Karpas-422 (cell line): ENCODE results near the gene CA10. TPM values are rescaled to one million over a fixed set of nuclear protein-coding genes. Genes with fewer than 3 reads are reported as not detected.

Experiments
- DNase-seq: peaks from one replicate; pipeline ENCODE4 v3.0.0-alpha.2; 2015
- H2AFZ ChIP-seq: fragments of 200-600 bp; sonication (generic); 2 replicates; pipeline ENCODE4 v1.6.1; 2014; ENCODE audit warnings: antibody characterized with exemption, low read length, mixed read lengths
- H3K27ac ChIP-seq: fragments of 200-600 bp; sonication (generic); 2 replicates; pipeline ENCODE4 v1.5.1; 2014; ENCODE audit warnings: mild to moderate bottlenecking, low read length, moderate library complexity
- H3K27me3 ChIP-seq: fragments of 200-600 bp; sonication (generic); 2 replicates; pipeline ENCODE4 v1.6.1; 2014; ENCODE audit warnings: low read length, mixed read lengths
- H3K36me3 ChIP-seq: fragments of 200-600 bp; sonication (generic); 2 replicates; pipeline ENCODE4 v1.6.1; 2014; ENCODE audit warnings: low read length, mixed read lengths; ENCODE audit not compliant: insufficient read depth
- H3K4me1 ChIP-seq: fragments of 200-600 bp; sonication (generic); 2 replicates; pipeline ENCODE4 v1.6.1; 2014; ENCODE audit warnings: mild to moderate bottlenecking, low read length, mixed read lengths
- H3K4me2 ChIP-seq: fragments of 200-600 bp; sonication (generic); 2 replicates; pipeline ENCODE4 v1.6.1; 2014; ENCODE audit warnings: low read length, low read depth, mild to moderate bottlenecking; ENCODE audit not compliant: poor library complexity, severe bottlenecking
- H3K4me3 ChIP-seq: fragments of 200-600 bp; sonication (generic); 2 replicates; pipeline ENCODE4 v1.5.1; 2014; ENCODE audit warnings: mild to moderate bottlenecking, antibody characterized with exemption, low read length, mixed read lengths
- H3K79me2 ChIP-seq: fragments of 200-600 bp; sonication (generic); 2 replicates; pipeline ENCODE4 v1.6.1; 2014; ENCODE audit warnings: mild to moderate bottlenecking, low read length, mixed read lengths
- H3K9ac ChIP-seq: fragments of 200-600 bp; sonication (generic); 2 replicates; pipeline ENCODE4 v1.6.0; 2014; ENCODE audit warnings: low read length
- H3K9me2 ChIP-seq: fragments of 200-600 bp; sonication (generic), shearing (Covaris generic); replicated peaks from 2 replicates; pipeline ENCODE4 v1.6.0; 2014; ENCODE audit warnings: mild to moderate bottlenecking, low read length, moderate library complexity; ENCODE audit not compliant: insufficient read depth
- H3K9me3 ChIP-seq: fragments of 300-700, 200-600 bp; sonication (generic); 2 replicates; pipeline ENCODE4 v1.6.1; 2014; ENCODE audit warnings: low read length, mixed read lengths
- H4K20me1 ChIP-seq: fragments of 200-600 bp; sonication (generic); 2 replicates; pipeline ENCODE4 v1.6.1; 2014; ENCODE audit warnings: mild to moderate bottlenecking, antibody characterized with exemption, low read length, low read depth; ENCODE audit not compliant: insufficient read depth
- total RNA-seq: library from RNA; depleted of rRNA; stranded (reverse); fragments of >200 nt; shearing (Covaris generic); gene quantifications from 2 replicates; pipeline ENCODE4 v1.2.3, GENCODE V29; 2014; ENCODE audit warnings: low replicate concordance

CA10 gene
- total RNA-seq, 1 experiment from 2014 or later = not detected

DNA sequence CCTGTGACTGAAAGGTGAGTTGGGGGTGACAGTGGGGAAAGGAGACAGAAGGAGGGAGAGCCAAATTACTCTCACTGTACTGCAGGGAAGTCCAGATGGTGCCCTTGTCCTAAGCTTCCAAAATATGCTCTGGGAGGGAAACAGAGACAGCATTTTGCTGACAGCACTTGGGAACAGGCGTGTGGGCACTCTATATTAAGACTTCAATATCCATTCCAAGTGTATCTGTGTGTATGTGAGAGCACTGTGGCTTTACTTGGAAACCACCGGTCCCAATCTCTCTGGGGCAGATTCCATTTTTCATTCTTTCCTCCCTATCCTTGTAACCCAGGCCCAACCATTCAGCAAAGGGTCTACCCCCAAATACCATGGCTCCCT lies 490.8 kb downstream of the CA10 start:
- Histone ChIP-seq H3K9me3 (no peaks in the 10 kb centered on the region), H3K27ac (no peak overlapping the region), H3K27me3 (no peaks in the 10 kb centered on the region), H3K79me2 (no peaks in the 10 kb centered on the region), H3K9me2 (no peaks in the 10 kb centered on the region), H2AFZ (no peak overlapping the region), H3K4me2 (no peak overlapping the region), H3K4me1 (0 out of 2 replicates have a peak, but pooled peaks cover 6% of the 10 kb centered on the region), H4K20me1 (no peaks in the 10 kb centered on the region), H3K4me3 (no peak overlapping the region), H3K9ac (no peak overlapping the region), H3K36me3 (no peaks in the 10 kb centered on the region)
- no peak for DNase-seq

DNA sequence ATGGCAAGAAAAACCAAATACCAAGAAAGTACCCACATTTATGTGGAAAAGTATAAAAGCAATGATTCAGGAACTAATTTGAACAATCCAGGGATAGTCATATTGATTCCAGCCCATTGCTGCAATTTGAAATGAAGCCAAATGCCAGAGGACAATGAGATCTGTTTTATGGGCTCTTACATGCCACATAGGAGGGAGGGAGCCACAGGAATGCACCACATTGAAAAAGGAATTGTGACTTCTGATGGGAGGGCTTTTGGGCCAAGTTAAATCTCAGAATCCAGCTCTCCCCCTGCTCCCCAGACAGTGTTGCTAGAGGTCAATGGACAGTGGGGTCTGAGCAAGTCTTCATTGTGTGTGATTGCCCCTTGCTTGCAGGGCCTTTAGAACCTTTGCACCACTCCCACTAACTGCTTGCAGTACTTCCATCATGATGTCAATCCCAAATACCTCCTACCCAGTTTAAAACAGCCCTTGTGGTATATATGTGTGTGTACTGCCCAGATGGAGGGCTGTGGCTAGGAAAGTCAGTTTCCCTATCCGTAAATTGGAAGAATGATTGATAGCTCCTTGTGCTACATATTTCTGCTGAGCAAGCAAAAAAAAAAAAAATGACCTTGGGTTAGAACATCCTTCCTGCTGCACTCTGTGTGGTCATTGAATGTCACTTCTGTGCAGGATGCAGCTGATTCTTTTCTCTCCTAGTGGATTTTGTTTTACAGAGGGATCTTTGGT lies 491.4 kb downstream of the CA10 start:
- no peak overlapping the region for H3K4me2 ChIP-seq
- no peaks in the 10 kb centered on the region for H3K27me3 ChIP-seq
- H3K9me3 ChIP-seq = no peaks in the 10 kb centered on the region
- no peak for DNase-seq
- H3K4me3 ChIP-seq = no peak overlapping the region
- H2AFZ ChIP-seq = no peak overlapping the region
- H4K20me1 ChIP-seq = no peaks in the 10 kb centered on the region
- H3K36me3 ChIP-seq = no peaks in the 10 kb centered on the region
- H3K4me1 ChIP-seq = peaks cover 11% of the 10 kb centered on the region; the same call in 1 of the 2 replicates
- H3K79me2 ChIP-seq = no peaks in the 10 kb centered on the region
- H3K9ac ChIP-seq = no peak overlapping the region
- no peak overlapping the region for H3K27ac ChIP-seq
- H3K9me2 ChIP-seq = no peaks in the 10 kb centered on the region

DNA sequence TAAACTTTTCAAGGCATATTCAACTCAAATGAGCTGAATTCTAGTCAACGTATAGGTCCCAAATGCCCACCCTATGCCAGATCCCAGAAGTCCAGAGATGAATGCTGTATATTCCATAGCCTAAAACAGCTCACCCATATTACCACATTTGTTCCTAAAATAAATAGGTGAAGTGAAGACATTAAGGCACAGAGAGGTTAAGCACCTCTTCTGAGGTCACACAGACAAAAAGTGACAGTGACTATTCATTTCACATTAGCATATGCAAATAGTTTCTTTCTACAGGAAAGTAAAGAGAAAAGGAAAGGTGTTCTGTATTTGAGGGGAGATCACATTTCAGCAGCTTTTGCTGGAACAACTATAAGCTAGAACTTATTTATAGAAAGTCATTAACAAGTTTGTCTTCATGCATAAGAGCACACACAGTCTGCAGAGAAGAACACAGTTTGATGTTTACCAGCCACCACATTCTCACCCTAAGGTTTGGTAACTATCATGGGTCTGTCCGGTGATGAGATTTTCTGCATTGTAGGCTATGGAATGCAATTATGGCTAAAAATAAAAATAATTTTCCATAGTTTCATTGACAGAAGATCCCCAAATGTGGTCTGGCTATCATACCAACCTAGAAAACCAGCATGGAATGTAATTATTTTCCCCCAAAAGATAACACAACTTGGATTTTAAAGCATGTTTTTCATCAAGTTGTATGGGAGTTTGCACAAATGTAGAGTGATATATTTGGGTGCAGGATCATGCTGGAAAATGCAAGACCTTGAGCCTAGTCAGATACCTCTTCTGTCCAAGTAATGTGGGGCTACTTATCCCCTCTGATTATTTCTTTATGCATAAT lies 496.1 kb downstream of the CA10 start:
- no peak overlapping the region for H3K4me3 ChIP-seq
- no peaks in the 10 kb centered on the region for H3K27me3 ChIP-seq
- H3K9me2 ChIP-seq = no peaks in the 10 kb centered on the region
- no peaks in the 10 kb centered on the region for H3K79me2 ChIP-seq
- no peaks in the 10 kb centered on the region for H3K36me3 ChIP-seq
- no peak overlapping the region for H3K9ac ChIP-seq
- no peak overlapping the region for H3K4me2 ChIP-seq
- peaks cover 12% of the 10 kb centered on the region; the same call in 1 of the 2 replicates for H3K4me1 ChIP-seq
- H2AFZ ChIP-seq = no peak overlapping the region
- no peak for DNase-seq
- no peak overlapping the region for H3K27ac ChIP-seq
- H3K9me3 ChIP-seq = no peaks in the 10 kb centered on the region
- H4K20me1 ChIP-seq = no peaks in the 10 kb centered on the region

DNA sequence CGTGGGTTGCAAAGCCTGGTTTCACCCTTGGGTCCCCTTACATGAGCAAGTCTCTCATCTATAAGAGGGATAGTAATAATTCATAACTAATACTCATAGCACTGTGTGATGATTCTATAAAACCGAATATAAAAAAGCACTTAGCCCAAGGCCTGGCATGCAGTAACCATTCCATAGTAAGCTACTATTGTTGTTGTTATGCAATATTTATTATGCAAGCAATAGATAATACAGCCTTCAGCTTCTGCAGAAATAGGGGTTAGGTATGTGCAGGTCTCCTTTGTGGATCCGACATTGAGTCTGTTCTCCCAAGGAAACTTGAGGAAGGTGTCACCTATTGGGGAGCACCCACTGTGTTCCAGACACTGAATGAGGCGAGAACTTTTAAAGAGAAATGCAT lies 497.1 kb downstream of the CA10 start:
- H3K9me2 ChIP-seq = no peaks in the 10 kb centered on the region
- no peaks in the 10 kb centered on the region for H3K36me3 ChIP-seq
- no peak overlapping the region for H3K4me3 ChIP-seq
- H3K4me1 ChIP-seq = peaks cover 12% of the 10 kb centered on the region; the same call in 1 of the 2 replicates
- H2AFZ ChIP-seq = no peak overlapping the region
- no peaks in the 10 kb centered on the region for H3K79me2 ChIP-seq
- no peak overlapping the region for H3K27ac ChIP-seq
- no peaks in the 10 kb centered on the region for H4K20me1 ChIP-seq
- no peaks in the 10 kb centered on the region for H3K27me3 ChIP-seq
- H3K4me2 ChIP-seq = no peak overlapping the region
- no peak overlapping the region for H3K9ac ChIP-seq
- no peaks in the 10 kb centered on the region for H3K9me3 ChIP-seq
- DNase-seq = no peak

DNA sequence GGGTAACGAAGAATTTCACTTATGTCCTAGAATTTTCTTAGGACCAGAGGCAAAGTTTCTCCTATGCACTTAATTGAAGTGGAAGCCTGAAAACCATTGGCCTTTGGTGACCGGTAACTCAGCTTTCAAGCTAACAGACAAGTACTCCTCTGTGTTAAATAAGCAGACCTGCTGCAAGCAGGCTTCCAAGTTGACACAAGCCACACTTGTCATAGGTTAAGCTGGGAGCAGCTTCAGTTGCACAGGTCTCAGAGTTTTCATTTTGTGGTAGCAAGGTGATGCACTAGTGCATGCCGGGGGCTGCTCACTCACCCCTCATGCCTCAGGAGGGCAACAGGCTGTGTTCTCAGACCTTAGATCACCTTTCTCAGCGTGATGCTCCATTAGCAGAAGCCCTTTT lies 498.2 kb downstream of the CA10 start:
- H3K36me3 ChIP-seq = no peaks in the 10 kb centered on the region

DNA sequence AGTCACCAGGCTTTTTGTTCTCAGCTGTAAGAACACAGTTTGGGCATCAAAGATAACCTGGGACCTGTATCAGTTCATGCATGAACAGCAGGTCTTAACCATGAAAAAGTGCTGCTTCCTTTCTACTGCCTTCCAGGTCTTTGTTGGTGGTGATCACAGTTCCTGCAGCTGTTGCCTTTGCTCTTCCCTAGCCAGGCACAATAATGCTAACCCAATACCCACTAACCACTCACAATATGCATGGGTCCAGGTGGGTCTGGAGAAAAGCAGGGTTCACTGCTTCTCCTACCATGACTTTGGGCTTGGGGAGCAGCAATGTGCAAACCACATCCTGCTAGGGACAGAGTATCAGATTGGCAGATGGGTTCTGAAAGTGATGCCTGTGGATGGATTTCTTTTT lies 501.3 kb downstream of the CA10 start:
- Histone ChIP-seq H3K4me3 (no peak overlapping the region), H2AFZ (no peak overlapping the region), H3K4me2 (no peak overlapping the region), H3K9me2 (no peaks in the 10 kb centered on the region), H3K36me3 (no peaks in the 10 kb centered on the region), H3K79me2 (no peaks in the 10 kb centered on the region), H3K4me1 (peaks cover 2% of the 10 kb centered on the region; the same call in 1 of the 2 replicates), H4K20me1 (no peaks in the 10 kb centered on the region), H3K9ac (no peak overlapping the region), H3K9me3 (no peaks in the 10 kb centered on the region), H3K27me3 (no peaks in the 10 kb centered on the region), H3K27ac (no peak overlapping the region)
- DNase-seq = no peak

More for the DNA sequence above, 498.2 kb downstream of the CA10 start:
- peaks cover 12% of the 10 kb centered on the region; the same call in 1 of the 2 replicates for H3K4me1 ChIP-seq
- H3K27me3 ChIP-seq = no peaks in the 10 kb centered on the region
- H4K20me1 ChIP-seq = no peaks in the 10 kb centered on the region
- H3K4me3 ChIP-seq = no peak overlapping the region
- H3K9me3 ChIP-seq = no peaks in the 10 kb centered on the region
- no peak for DNase-seq
- no peaks in the 10 kb centered on the region for H3K9me2 ChIP-seq
- H3K27ac ChIP-seq = no peak overlapping the region
- H2AFZ ChIP-seq = no peak overlapping the region
- no peak overlapping the region for H3K4me2 ChIP-seq
- no peak overlapping the region for H3K9ac ChIP-seq
- no peaks in the 10 kb centered on the region for H3K79me2 ChIP-seq

DNA sequence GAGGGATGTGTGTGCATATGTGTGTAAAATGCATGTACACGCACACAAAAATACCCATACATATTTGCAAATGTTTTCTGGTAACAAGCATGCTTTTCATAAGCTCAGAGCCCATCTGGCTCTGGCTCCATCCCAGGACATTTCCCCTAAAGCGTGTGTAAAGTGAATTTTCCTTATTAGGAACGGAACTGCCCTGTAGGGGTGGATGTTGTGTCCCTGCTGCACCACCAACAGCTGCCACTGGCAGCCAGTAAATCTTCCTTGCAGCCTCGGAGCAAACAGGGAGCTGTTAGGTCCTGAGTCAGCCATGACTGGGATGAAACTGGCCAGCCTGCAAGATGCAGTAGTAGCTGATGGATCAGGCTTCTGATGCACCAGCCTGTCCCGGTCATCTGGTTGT lies 504.6 kb downstream of the CA10 start:
- Histone ChIP-seq H3K9me2 (no peaks in the 10 kb centered on the region), H3K9me3 (no peaks in the 10 kb centered on the region), H3K9ac (no peak overlapping the region), H3K4me3 (no peak overlapping the region), H4K20me1 (no peaks in the 10 kb centered on the region), H3K36me3 (no peaks in the 10 kb centered on the region), H3K4me1 (no peaks in the 10 kb centered on the region), H3K4me2 (no peak overlapping the region), H3K27ac (no peak overlapping the region), H2AFZ (no peak overlapping the region), H3K79me2 (no peaks in the 10 kb centered on the region), H3K27me3 (no peaks in the 10 kb centered on the region)
- no peak for DNase-seq

DNA sequence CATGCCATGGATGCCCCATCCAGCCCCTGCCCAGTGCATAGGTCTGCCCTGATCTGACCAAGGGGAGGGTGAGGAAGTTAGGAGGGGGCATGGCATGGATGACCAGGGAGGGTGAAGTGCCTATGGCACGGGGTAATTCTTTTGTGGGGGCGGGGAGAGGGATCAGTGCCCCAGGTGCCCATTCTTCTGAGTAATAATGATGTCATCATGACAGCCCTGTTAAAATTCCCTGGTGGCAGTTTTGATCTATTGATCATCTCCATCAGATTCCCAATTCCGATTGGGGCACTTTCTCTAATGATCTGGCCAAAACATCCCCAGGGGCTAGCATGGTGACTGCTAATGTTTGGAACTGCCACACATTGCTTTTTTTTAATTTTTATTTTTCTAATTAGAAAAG lies 506.0 kb downstream of the CA10 start:
- Histone ChIP-seq H2AFZ (no peak overlapping the region), H3K36me3 (no peaks in the 10 kb centered on the region), H3K4me1 (no peaks in the 10 kb centered on the region), H3K79me2 (no peaks in the 10 kb centered on the region), H3K9me3 (no peaks in the 10 kb centered on the region), H3K4me3 (no peak overlapping the region), H3K9ac (no peak overlapping the region), H3K4me2 (no peak overlapping the region), H4K20me1 (no peaks in the 10 kb centered on the region), H3K9me2 (no peaks in the 10 kb centered on the region), H3K27me3 (no peaks in the 10 kb centered on the region), H3K27ac (no peak overlapping the region)
- DNase-seq = no peak
